RWPE2 (cell line): ENCODE measurements around the gene TBC1D5.

Experiments
- ATAC-seq: fragments of 200-7000 bp; cut with Tn5 transposase; 3 replicates; pipeline ENCODE4 v1.9.1; 2021; ENCODE audit warnings: low read depth
- DNase-seq: peaks from one replicate; pipeline ENCODE4 v3.0.0-alpha.2; 2020; ENCODE audit warnings: low spot score
- H3K27ac ChIP-seq: fragments of 450-650 bp; 2 replicates; pipeline ENCODE4 v1.5.1; 2017; ENCODE audit warnings: mild to moderate bottlenecking; ENCODE audit not compliant: poor library complexity, severe bottlenecking
- H3K27me3 ChIP-seq: fragments of 250-450 bp; sonication (Bioruptor Pico); 2 replicates; pipeline ENCODE4 v1.5.1; 2021; ENCODE audit warnings: mild to moderate bottlenecking, moderate library complexity; ENCODE audit not compliant: insufficient read depth, poor library complexity, severe bottlenecking
- H3K36me3 ChIP-seq: fragments of 250-450 bp; sonication (Bioruptor Pico); 2 replicates; pipeline ENCODE4 v1.5.1; 2020; ENCODE audit warnings: low read depth, mild to moderate bottlenecking, moderate library complexity
- H3K4me1 ChIP-seq: fragments of 250-450 bp; sonication (Bioruptor Pico); 2 replicates; pipeline ENCODE4 v1.5.1; 2021; ENCODE audit warnings: mild to moderate bottlenecking, moderate library complexity; ENCODE audit not compliant: insufficient read depth, poor library complexity, severe bottlenecking
- H3K4me3 ChIP-seq: fragments of 250-450 bp; sonication (Bioruptor Pico); 2 replicates; pipeline ENCODE4 v1.5.1; 2021; ENCODE audit warnings: mild to moderate bottlenecking, moderate library complexity; ENCODE audit not compliant: severe bottlenecking
- H3K9me3 ChIP-seq: fragments of 250-450 bp; sonication (Bioruptor Pico); 2 replicates; pipeline ENCODE4 v1.5.1; 2021; ENCODE audit warnings: mild to moderate bottlenecking, moderate library complexity; ENCODE audit not compliant: severe bottlenecking
- CTCF ChIP-seq: fragments of 450-650 bp; IDR thresholded peaks from one replicate; pipeline ENCODE4 v1.5.1; 2017; ENCODE audit warnings: mild to moderate bottlenecking, moderate library complexity; ENCODE audit not compliant: poor library complexity, severe bottlenecking

TBC1D5 gene

GRCh38 chr3:17687566-17687965 lies 54.9 kb downstream of the TBC1D5 start:
- no peak overlapping the region for H3K4me3 ChIP-seq
- no peaks in the 10 kb centered on the region for H3K4me1 ChIP-seq
- H3K27me3 ChIP-seq = no peaks in the 10 kb centered on the region
- peaks cover 2% of the 10 kb centered on the region for H3K9me3 ChIP-seq
- H3K27ac ChIP-seq = no peak overlapping the region
- no peak for ATAC-seq
- no peak for DNase-seq
- H3K36me3 ChIP-seq = no peaks in the 10 kb centered on the region
- TF ChIP-seq CTCF = no peak

- Histone ChIP-seq H3K27me3 (no peaks in the 10 kb centered on the region), H3K36me3 (no peaks in the 10 kb centered on the region), H3K4me1 (no peaks in the 10 kb centered on the region), H3K9me3 (peaks cover 2% of the 10 kb centered on the region), H3K27ac (no peak overlapping the region), H3K4me3 (no peak overlapping the region)
- ATAC-seq (peak; percentile 46; the same call in 1 of the 3 replicates), DNase-seq (no peak)
- peak; percentile 59 for TF ChIP-seq CTCF
These were observed 55.8 kb downstream of the TBC1D5 start for GRCh38 chr3:17686613-17687012.

- H3K9me3 ChIP-seq = peaks cover 2% of the 10 kb centered on the region
- H3K27me3 ChIP-seq = no peaks in the 10 kb centered on the region
- no peak overlapping the region for H3K27ac ChIP-seq
- H3K4me3 ChIP-seq = no peak overlapping the region
- DNase-seq = no peak
- no peak for ATAC-seq
- H3K36me3 ChIP-seq = no peaks in the 10 kb centered on the region
- no peak for TF ChIP-seq CTCF
- no peaks in the 10 kb centered on the region for H3K4me1 ChIP-seq
These were observed 58.8 kb downstream of the TBC1D5 start for GRCh38 chr3:17683542-17684207.

GRCh38 chr3:17680530-17680929 lies 61.9 kb downstream of the TBC1D5 start:
- H3K4me1 ChIP-seq = no peaks in the 10 kb centered on the region
- no peak for TF ChIP-seq CTCF

GRCh38 chr3:17678116-17678741 lies 64.2 kb downstream of the TBC1D5 start:
- H3K4me3 ChIP-seq = no peak overlapping the region
- DNase-seq (no peak), ATAC-seq (0 out of 3 replicates have a peak, but pooled peaks have one; percentile 61)
- H3K4me1 ChIP-seq = no peaks in the 10 kb centered on the region
- H3K27ac ChIP-seq = no peak overlapping the region
- TF ChIP-seq CTCF = no peak
- no peaks in the 10 kb centered on the region for H3K9me3 ChIP-seq
- H3K36me3 ChIP-seq = no peaks in the 10 kb centered on the region
- no peaks in the 10 kb centered on the region for H3K27me3 ChIP-seq

More at GRCh38 chr3:17680530-17680929, 61.9 kb downstream of the TBC1D5 start:
- Histone ChIP-seq H3K4me3 (no peak overlapping the region), H3K9me3 (no peaks in the 10 kb centered on the region), H3K36me3 (no peaks in the 10 kb centered on the region), H3K27me3 (no peaks in the 10 kb centered on the region), H3K27ac (no peak overlapping the region)
- no peak for ATAC-seq
- DNase-seq = no peak
